NCI-H1105 treated with DMSO at 0.1 percent for 48 hours (cell line): Measurements from ENCODE around the gene AFF2.

Experiments
- DNase-seq: peaks from one replicate; lab custom pipeline; 2025; lab: John Stamatoyannopoulos, UW

AFF2 gene

DNA sequence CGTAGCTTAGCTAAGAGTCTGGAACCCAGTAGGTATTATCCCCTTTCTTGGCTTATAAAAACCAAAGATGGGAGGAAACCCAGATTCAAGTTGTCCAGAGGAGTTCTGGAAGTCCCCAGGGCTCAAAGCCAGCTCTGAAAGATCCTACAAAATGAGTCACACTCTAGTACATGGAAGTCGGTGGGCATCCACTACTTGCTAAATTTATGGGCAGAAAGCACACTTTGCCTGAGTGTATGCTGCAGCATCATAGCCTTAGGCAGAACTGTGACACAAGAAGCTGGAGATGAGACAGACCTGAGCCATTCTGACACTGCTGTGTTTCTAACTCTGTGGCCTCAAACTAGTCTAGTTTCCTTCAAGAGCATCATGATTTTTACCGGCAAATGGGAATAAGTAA lies 429.3 kb downstream of the AFF2 start:
- DNase-seq, result no peak

DNA sequence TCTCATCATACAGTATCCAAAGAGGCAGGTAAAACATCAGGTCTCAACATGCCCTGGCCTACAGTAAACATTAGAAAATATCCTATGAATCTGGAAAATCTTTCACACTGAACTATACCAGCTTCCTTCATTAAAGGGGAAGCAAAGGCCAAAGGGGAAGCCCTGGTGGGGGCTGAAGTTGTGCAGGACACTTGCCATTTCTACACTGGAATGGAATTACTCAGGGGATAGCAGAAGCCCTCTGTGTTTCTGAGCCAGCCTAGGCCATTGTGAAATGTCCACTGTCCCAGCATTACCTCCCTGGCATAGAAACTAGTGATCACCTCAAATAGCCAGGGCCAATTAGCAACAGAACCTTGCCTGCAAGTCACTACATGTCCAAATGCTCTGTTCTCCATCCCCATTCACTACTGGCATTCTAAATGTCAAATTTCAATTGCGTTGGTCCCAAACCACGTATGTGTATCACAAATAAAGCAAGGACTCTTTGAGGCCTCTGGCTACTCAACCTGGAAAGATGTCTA lies 429.9 kb downstream of the AFF2 start:
- peak; percentile 42 for DNase-seq

DNA sequence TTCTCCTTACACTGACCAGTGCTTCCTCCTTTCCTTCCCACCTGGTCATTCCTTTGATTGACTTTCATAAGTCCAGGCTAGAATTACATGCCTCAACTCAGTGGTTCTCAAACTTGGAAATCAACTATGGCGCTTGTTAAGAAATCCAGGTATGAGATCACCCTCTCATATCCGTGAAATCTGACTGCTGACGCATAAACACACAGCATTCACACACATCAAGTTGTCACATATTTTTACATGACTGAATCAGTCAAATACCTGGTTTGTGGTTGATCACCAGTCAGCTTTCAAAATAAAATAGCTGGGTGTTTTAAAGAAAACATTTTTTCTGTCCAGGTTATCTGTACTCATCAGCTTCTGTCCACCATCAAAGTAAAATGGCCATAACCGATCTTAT lies 433.5 kb downstream of the AFF2 start:
- no peak for DNase-seq

GRCh38 chrX:148938348-148938747 lies 437.9 kb downstream of the AFF2 start:
- peak; percentile 94 for DNase-seq

DNA sequence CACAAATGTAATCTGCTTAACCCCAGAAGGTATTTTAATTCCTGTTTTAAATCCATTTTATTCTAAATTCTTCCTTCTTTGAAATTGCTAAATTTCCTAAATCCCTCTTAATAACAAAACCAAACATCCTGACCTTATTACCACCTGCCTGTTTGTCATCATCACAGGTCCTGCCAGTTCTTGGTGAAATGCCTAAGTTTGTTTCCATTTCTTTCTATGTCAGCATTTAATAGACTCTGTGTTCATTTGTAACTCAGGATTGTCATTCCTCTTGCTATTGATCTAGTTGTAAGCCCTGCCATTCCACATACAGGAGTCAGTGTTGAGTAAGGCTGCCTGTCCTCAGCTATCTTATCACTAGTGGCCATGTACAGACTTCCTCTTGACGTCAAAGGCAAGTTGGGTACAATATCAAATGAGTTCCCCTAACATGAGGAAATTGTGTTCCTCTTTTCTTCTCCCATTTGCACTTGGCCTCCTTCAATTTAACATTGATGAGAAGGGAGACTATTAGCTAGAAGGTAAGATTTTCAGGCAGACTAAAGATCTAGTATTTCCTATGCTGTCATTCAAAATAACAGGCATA lies 440.1 kb downstream of the AFF2 start:
- DNase-seq, result no peak

GRCh38 chrX:148942754-148943153 lies 442.3 kb downstream of the AFF2 start:
- DNase-seq, result no peak

DNA sequence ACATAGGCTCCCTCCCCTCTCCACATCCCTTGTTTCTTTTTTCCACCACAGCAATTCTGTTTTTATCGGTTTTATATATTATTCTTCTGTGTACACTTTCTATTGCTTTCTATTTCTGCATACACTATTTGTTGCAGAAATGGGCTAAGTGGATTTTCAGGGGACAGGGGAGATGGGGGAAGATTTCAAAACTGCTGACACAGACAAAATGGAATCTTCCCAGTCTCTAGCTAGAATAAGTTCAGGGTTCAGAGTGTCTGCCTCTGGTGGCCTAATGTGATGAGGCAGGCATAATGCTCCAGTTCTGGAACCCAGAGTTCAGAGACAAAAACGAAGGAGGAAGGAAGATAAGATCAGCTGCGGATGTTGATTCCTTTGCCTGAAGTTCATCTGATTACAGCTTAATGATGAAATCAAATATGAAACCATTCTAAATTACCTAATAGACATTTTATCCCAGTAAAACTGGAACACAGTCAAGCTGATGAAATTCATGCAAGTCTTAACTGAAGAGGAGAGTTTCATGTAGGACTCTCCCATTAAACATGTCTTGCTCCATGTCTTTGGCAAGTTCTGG lies 447.1 kb downstream of the AFF2 start:
- DNase-seq, result no peak

DNA sequence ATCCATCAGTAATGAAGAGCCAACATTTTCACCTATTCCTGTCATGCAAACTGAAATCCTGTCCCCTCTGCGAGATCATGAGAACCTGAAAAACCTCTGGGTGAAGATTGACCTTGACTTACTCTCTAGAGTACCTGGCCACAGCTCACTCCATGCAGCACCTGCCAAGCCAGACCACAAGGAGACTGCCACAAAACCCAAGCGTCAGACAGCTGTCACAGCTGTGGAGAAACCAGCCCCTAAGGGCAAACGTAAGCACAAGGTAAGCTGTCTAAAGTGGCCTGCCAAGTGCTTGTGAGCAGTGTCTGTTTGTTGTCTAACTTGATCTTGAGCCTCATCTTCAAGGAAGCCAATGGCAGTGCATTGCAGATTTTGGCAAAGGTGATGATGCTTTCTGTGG lies 455.9 kb downstream of the AFF2 start:
- DNase-seq, result no peak

DNA sequence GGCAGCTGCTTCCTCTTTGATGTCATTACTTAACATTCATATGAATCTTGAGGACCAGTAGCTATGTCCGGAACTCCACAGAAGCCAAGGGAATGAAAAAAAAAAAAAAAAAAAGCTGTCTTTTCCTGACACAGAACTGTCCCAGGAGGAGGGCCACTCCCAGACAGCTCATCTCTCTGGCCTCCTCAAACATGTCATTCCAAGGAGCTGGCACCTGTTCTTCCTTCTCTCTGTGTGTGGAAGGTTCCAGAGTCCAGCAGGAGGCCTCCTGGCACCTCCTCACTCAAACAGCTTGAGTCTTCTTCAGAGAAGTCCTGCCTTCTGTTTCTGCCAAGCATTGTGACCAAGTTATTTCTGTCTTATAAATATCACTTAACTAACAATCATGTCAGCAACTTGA lies 458.5 kb downstream of the AFF2 start:
- no peak for DNase-seq

DNA sequence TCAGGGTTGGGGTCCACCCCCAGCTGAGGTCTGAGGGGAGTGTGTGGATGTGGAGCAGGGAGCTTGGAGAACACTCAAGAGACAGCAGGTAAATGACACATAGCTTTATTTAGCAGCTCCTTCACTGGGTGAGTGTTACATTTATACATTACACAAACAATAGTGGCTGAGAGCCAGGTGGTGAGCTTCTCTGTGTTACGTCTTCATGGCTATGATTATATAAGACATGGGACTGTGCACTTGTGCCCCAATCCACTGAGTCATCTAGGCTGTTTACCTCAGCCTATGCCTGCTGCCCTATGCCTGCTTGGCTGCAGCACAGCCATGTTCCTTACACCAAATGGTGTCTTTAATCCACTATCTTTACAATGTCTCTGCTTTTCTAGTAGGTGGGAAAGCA lies 459.6 kb downstream of the AFF2 start:
- no peak for DNase-seq

- no peak for DNase-seq
These were observed 461.6 kb downstream of the AFF2 start for GRCh38 chrX:148961985-148962384.

DNA sequence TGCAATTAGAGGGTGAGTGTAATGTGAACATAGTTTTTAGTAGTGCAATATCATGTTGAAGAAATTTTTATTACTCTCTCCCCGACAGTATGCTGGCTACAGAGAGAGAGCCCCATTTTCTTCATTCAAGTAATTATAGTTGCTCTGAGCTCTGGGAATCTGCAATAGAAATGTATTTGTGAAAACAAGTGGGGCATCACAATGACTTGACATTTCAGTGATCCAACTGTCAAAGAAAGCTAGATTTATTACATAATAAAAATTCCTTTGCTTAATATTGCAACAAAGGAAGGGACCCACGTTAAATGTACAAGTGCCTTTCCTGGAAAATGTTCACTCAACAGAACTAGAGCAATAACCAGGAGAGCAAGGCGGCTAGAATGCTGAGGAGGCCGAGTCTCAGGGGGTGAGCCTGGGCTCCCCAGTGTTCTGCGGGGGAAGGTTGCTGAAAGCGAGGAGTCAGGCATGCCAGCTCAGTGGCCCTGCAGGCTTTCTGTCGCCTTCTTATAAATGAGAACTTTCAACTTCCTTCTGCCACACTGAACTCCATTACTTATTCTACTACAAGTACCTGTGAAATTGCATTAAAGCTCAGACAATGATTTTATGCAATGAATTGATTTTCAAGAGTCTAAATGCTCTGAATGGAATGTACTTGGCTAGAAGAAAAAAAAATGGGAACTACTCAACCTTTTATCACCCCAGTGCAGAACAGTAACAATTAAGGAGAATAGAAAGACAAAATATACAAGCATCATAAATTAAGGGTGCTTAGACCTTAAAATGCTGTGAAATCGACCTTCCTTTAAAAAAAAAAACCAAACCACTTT lies 476.4 kb downstream of the AFF2 start:
- no peak for DNase-seq

DNA sequence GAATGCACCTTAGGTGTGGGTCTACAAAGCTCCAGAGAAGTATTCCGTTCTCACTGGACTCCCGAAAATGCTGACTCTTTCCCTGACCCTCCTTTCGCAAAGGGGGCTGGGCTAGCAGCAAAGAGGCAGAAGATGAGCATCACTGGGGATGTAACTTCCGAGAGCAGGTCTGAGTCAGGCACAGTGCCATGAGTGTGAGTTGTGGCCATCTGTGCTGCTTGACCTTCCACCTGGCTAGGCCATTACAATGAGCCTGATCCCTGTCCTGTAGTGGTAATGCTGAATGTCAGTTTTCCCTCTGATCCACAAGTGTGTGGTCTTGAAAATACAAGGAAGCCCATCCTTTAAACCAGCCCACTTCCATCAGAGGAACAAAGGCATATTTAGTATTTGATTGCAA lies 479.4 kb downstream of the AFF2 start:
- no peak for DNase-seq

DNA sequence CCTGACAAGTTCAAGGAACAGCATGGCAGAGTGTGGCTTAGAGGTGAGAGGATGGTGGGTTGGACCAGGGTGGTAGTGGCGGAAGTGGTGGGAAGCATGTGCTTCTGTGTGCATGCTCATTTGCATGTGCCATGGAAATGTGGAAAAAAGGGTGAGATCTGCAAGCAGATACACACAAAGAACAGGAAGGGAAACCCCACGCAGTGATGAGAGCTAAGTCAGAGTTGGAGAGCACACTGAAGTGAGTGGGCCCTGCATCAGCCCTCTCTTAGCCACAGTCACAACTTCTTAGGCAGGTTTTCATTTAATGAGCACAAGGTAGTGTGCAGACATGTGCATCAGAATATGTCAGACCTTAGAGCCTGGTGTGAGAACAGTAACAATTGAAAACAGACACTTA lies 483.8 kb downstream of the AFF2 start:
- DNase-seq, result no peak

DNA sequence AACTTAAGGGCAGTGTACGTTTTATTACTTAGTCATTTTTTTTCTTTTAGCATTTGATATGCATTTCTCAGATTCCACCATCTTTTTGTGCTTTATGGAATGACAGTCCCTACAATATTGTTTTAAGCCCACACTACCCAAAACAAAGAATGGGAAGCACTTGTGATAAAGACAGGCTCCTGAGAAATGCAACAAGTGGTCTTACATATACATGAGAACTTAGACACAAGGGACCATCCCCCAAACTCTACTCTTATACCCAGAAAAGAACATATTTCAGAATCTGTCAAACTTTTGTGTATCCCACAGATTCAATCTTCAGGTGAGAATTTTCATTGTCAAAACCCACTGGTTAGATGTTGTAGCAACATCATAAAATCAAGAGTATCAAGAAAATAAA lies 491.1 kb downstream of the AFF2 start:
- DNase-seq, result no peak

DNA sequence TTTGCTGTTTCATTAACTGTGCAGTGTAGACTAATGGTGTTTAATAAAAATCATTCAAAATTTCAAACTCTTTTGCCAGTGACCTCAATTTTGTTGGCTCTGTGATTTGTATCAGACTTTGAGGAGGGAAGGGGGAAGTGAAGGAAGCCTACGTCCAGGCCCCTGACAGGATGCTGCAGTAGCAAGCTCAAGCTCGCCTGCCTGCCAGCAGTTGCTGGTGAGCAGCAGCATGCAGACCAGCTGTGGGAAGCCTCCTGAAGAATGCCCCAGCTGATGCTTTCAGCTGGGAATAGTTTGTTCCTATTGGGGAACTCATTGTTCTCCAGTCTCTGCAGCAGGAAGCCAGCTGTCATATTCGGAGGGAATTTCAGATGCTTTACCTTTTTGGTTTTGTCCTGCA lies 495.2 kb downstream of the AFF2 start:
- DNase-seq, result no peak

GRCh38 chrX:149002320-149002719 lies 501.9 kb downstream of the AFF2 start:
- DNase-seq, result no peak

- DNase-seq, result no peak
These were observed 503.6 kb downstream of the AFF2 start for GRCh38 chrX:149003863-149004660.

DNA sequence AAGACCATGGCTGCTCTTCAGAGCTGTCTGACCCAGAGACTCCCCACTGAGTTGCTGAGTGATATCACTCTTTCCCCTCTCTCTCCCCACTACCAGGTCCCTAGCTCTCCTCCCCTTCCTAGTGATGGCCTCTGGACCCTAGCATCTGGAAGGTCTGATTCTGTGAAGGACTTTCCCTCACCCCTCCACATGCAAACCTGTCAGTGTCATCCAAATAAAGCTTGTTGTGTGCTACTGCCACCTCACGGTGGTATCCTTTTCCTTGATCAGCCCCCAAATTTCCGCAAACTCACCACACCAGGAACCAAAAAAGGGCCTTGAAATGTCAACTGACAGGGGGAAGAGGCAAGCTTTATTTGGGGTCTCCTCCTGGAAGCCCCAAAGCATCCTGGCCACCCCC lies 504.5 kb downstream of the AFF2 start:
- no peak for DNase-seq

GRCh38 chrX:149006235-149006634 lies 505.8 kb downstream of the AFF2 start:
- no peak for DNase-seq

DNA sequence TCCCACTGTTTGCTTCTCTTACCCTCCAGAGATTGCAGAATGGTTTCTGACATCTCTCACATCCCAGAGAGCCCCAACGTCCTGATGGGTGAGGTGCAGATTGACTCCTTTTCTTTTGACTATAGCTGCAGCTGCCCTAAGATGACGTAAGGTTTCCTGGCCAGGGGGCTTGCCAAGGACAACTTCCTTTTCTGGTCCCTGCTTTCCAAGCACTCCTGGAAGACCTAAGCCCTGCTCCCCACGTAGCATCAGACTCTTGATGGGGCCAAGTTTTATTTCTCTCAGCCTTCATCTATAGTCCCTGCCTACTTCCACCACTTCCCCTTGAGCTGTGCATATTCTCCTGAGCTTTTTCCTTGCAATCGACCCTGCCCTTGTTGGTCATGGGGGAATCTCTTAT lies 507.0 kb downstream of the AFF2 start:
- DNase-seq, result no peak
